Colonic mucosa (tissue), 4 donors: ENCODE results near the gene ESYT2. TPM values are rescaled to one million over a fixed set of nuclear protein-coding genes. Genes with fewer than 3 reads are reported as not detected.
A peak's percentile ranks its signal among the peaks of the same experiment; 100 is the strongest.
"Not testable (repeated sequence)": the region's sequence is repeated elsewhere in the genome, so short reads cannot be mapped to it uniquely, and the experiment has no call there.

Experiments
- DNase-seq: peaks from one replicate; pipeline ENCODE4 v3.0.0-alpha.2; 2020
- H3K27ac ChIP-seq: fragments of 200-600 bp; one replicate; pipeline ENCODE4 v1.8.0; 2021
- H3K27me3 ChIP-seq: fragments of 200-600 bp; one replicate; pipeline ENCODE4 v1.8.0; 2021
- H3K36me3 ChIP-seq: fragments of 200-600 bp; one replicate; pipeline ENCODE4 v1.8.0; 2021
- H3K4me1 ChIP-seq: fragments of 200-600 bp; one replicate; pipeline ENCODE4 v1.8.0; 2021; ENCODE audit warnings: mild to moderate bottlenecking
- H3K4me3 ChIP-seq: fragments of 200-600 bp; one replicate; pipeline ENCODE4 v1.8.0; 2021
- H3K9ac ChIP-seq, 2 donors: one replicate each; pipeline ENCODE4 v1.7.0; 2013; ENCODE audit warnings: control low read depth in 2 of 2, low read depth in 2 of 2, low read length in 2 of 2
- H3K9me3 ChIP-seq: fragments of 200-600 bp; one replicate; pipeline ENCODE4 v1.8.0; 2021
- intact Hi-C: fragments of 100-400 bp; cut with DNase I; formaldehyde crosslinking; loops from one replicate; pipeline ENCODE4 v1.14.1; 2022
- total RNA-seq, 2 donors: library from RNA; stranded (reverse); fragmentation: NEBNext Ultra II Directional in 1 of 2; extraction: Animal tissue kit (Norgen Biotek cat#: 25700) in 1 of 2; gene quantifications; one replicate each; pipeline ENCODE4 v1.2.1, GENCODE V29; 2021
- TF ChIP-seq, protein P1 (sequence below): fragments of 200-600 bp; IDR thresholded peaks from one replicate; pipeline ENCODE4 v1.8.0; 2022; ENCODE audit warnings: antibody characterized with exemption, mild to moderate bottlenecking
- donor health status: healthy.
- donor health status: DM: no; HTN: no; CAD: no.
- donor health status: DM: no; HTN: no; CAD: no.

ESYT2 gene
- total RNA-seq, 2 donors from 2014 or later, result 57.5 to 105 TPM

DNA sequence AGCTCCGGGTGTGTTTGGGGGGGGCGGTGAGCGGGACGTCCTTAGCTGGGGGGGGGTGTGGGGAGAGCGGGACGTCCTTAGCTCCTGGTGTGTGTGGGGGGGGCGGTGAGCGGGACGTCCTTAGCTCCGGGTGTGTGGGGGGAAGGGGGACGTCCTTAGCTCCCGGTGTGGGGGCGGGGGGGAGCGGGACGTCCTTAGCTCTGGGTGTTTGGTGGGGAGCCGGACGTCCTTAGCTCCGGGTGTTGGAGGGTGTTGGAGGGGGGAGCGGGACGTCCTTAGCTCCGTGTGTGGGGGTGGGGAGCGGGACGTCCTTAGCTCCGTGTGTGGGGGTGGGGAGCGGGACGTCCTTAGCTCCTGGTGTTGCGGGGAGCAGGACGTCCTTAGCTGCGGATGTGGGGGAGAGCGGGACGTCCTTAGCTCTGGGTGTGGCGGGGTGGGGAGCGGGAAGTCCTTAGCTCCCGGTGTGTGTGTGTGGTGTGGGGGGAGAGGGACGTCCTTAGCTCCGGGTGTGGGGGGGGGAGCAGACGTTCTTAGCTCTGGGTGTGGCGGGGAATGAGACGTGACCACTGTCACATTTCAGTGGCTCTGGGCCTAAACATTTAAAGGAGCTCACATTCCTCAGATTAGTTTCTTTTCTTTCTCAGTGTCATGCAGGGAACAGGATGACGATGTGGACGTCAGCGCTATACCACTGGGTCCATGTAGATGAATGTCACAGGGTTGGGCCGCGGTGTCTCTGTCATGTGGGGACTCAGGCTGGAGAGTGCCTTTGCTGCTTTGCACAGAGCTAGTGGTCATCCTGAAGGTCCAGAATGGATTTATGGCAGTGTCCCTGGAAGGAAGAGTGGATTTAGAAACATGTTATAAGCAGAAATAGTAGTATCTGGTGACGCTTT, 34.5 kb upstream of the ESYT2 start:
- intact Hi-C loops, result no loop called here
- no peaks in the 10 kb centered on the region for H3K36me3 ChIP-seq
- TF ChIP-seq, protein P1, sequence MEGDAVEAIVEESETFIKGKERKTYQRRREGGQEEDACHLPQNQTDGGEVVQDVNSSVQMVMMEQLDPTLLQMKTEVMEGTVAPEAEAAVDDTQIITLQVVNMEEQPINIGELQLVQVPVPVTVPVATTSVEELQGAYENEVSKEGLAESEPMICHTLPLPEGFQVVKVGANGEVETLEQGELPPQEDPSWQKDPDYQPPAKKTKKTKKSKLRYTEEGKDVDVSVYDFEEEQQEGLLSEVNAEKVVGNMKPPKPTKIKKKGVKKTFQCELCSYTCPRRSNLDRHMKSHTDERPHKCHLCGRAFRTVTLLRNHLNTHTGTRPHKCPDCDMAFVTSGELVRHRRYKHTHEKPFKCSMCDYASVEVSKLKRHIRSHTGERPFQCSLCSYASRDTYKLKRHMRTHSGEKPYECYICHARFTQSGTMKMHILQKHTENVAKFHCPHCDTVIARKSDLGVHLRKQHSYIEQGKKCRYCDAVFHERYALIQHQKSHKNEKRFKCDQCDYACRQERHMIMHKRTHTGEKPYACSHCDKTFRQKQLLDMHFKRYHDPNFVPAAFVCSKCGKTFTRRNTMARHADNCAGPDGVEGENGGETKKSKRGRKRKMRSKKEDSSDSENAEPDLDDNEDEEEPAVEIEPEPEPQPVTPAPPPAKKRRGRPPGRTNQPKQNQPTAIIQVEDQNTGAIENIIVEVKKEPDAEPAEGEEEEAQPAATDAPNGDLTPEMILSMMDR, result no peak
- no peaks in the 10 kb centered on the region for H3K9me3 ChIP-seq
- H3K9ac ChIP-seq, result peak overlapping the region; percentile 13 to 51
- H3K27ac ChIP-seq, result peak overlapping the region; percentile 66
- DNase-seq, result peak; percentile 77
- H3K27me3 ChIP-seq, result no peaks in the 10 kb centered on the region
- H3K4me3 ChIP-seq, result peak overlapping the region; percentile 26
- no peaks in the 10 kb centered on the region for H3K4me1 ChIP-seq

DNA sequence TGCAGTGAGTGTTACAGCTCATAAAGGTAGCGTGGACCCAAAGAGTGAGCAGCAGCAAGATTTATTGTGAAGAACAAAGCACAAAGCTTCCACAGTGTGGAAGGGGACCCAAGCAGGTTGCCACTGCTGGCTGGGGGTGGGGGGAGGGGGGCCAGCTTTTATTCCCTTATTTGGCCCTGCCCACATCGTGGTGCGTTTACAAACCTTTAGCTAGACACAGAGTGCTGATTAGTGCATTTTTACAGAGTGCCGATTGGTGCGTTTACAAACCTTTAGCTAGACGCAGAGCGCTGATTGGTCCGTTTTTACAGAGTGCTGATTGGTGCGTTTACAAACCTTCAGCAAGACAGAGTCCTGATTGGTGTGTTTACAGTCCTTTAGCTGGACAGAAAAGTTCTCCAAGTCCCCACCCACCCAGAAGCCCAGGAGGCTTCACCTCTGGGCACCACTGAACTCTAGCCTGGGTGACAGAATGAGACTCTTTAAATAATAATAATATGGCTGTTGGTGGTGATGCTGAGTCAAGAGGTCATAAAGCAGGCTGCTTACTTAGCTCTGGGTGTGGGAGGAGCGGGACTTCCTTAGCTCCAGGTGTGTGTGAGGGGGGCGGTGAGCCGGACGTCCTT, 33.8 kb upstream of the ESYT2 start:
- intact Hi-C loops, H3K36me3 ChIP-seq, H3K4me1 ChIP-seq, H3K9ac ChIP-seq, H3K27me3 ChIP-seq, H3K9me3 ChIP-seq, DNase-seq: not testable (repeated sequence)
- peak overlapping the region; percentile 26 for H3K4me3 ChIP-seq
- H3K27ac ChIP-seq, result peak overlapping the region; percentile 66

DNA sequence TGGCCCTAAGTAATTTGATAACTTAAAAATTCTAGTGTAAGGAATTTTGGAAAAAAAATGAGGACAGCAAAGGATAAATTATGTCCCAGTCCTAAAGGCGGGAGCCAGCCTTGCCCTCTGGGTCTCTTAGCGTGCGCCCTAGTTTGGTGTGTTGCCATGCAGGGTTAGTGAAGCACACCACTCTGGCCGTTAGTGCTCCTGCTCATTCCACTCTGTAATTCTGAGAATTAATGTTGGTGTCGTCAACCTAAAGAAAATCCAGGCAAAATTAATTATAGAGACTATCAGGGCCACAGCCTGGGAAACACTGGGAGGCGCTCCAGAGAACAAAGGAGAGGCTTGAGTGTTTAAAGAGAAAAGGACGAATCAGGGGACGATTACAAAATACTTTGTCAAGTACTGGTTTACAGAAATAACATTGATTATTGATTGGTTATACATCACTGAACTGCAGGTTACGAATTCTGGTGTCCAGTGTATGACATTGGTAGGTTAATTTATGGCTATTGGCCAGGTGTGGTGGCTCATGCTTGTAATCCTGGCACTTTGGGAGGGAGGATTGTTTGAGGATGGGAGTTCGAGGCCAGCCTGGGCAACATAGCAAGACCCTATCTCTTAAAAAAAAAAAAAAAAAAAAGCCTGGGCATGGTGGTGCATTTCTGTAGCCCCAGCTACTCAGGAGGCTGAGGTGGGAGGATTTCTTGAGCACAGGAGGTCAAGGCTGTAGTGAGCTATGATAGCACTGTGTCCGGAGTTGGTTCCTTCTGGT, 32.8 kb upstream of the ESYT2 start:
- Histone ChIP-seq H3K9ac (no peak overlapping the region), H3K4me1 (no peaks in the 10 kb centered on the region), H3K36me3 (no peaks in the 10 kb centered on the region), H3K27me3 (no peaks in the 10 kb centered on the region), H3K9me3 (no peaks in the 10 kb centered on the region), H3K27ac (no peak overlapping the region), H3K4me3 (no peak overlapping the region)
- TF ChIP-seq, protein P1, result no peak
- no peak for DNase-seq
- intact Hi-C loops, result no loop called here

DNA sequence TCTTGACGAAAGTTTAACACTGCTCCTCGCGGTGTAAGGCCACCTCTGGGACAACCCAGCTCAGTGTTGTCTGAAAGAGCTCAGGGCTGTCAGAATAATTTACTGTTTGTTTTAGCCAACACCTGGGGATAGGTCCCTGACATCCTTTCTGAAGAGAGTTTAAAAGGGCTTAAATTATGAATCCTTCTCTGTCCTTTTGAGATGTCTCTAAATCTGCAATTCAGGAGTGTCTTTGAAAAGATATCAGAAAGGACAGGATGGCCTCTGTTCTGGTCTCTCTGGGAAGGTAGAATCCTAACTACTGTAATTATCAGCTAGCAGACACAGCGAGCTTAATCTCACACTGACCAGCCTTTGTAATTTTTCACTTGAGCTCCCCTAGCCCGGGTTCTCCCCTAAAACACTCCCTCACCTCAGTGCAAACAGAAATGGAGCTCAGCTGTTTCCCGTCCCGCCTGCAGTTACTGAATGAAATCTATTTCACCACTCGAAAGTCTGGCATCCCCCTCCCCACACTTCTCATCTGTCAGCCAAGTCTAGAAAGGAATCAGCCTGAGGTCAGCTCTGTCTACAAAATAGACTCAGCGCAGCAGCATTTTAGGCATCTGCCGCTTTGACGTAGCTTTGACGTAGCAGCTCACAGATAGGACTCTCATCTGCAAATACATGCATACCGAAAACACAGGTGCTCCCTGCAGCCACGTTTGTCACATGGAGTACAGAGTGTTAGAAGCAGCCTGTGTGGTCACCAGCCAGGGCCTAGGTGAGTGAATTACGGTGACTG, 31.9 kb upstream of the ESYT2 start:
- Histone ChIP-seq H3K4me3 (no peak overlapping the region), H3K9me3 (no peaks in the 10 kb centered on the region), H3K27ac (no peak overlapping the region), H3K4me1 (no peaks in the 10 kb centered on the region), H3K27me3 (no peaks in the 10 kb centered on the region), H3K36me3 (no peaks in the 10 kb centered on the region), H3K9ac (no peak overlapping the region)
- TF ChIP-seq, protein P1, result no peak
- intact Hi-C loops, result no loop called here
- no peak for DNase-seq

DNA sequence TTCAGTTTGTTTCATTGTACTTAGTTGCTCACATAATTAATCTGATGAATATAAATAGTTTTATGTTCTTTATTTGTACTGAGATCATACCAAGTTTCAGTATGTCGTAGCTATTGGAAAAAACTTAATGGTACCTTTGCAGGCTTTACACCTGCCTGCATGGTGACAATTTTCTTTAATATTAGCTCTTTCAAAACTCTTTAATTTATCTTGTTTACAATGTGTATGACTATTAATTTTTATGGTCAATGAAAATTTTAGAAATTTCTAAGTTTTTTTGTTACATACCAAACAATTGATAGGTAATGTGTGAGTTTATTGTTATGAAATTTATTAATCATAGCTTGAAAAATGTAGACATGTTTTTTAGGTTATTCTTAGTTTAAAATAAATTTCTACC, 31.1 kb upstream of the ESYT2 start:
- Histone ChIP-seq H3K9me3 (no peaks in the 10 kb centered on the region), H3K4me1 (no peaks in the 10 kb centered on the region), H3K36me3 (no peaks in the 10 kb centered on the region), H3K4me3 (no peak overlapping the region), H3K9ac (no peak overlapping the region), H3K27me3 (no peaks in the 10 kb centered on the region), H3K27ac (no peak overlapping the region)
- TF ChIP-seq, protein P1, result no peak
- DNase-seq, result no peak
- intact Hi-C loops, result no loop called here
